Caco-2 (cell line): Measurements from ENCODE around the gene LTB4R2. TPM values are rescaled to one million over a fixed set of nuclear protein-coding genes. Genes with fewer than 3 reads are reported as not detected.

Experiments
- BruUV-seq: library from RNA; stranded (reverse); fragments of 400-500 nt; replicated peaks from 2 replicates; lab custom pipeline; 2021; lab: Mats Ljungman, UMichigan
- CTCF ChIA-PET: fragments of 300-600 bp; sonication (Branson Sonifier 250); formaldehyde crosslinking; loops from one replicate; lab custom pipeline; 2022; ENCODE audit warnings: antibody characterized with exemption; lab: Charles Lee
- POLR2A ChIA-PET: fragments of 300-600 bp; sonication (Branson Sonifier 250); formaldehyde crosslinking; loops from one replicate; lab custom pipeline; 2022; ENCODE audit warnings: antibody characterized with exemption; lab: Charles Lee
- DNase-seq, 2 experiments: peaks; one replicate each; pipeline versions ENCODE4 v3.0.0 to v3.0.0-alpha.2; 2020 to 2022
- H3K27me3 ChIP-seq: replicated peaks from 2 replicates; pipeline ENCODE4 v1.6.0; 2011; ENCODE audit warnings: low read length; ENCODE audit not compliant: control insufficient read depth, insufficient read depth
- H3K36me3 ChIP-seq: 2 replicates; pipeline ENCODE4 v1.5.1; 2011; ENCODE audit warnings: low read length; ENCODE audit not compliant: control insufficient read depth, insufficient read depth
- H3K4me1 ChIP-seq: fragments of 250-450 bp; sonication (Bioruptor Pico); 2 replicates; pipeline ENCODE4 v1.5.1; 2020; ENCODE audit warnings: mild to moderate bottlenecking
- H3K4me3 ChIP-seq: 2 replicates; pipeline ENCODE4 v1.5.1; 2011; ENCODE audit warnings: low read depth, mild to moderate bottlenecking, control low read depth, low read length
- H3K9me3 ChIP-seq: fragments of 250-450 bp; sonication (Bioruptor Pico); 2 replicates; pipeline ENCODE4 v1.5.1; 2020; ENCODE audit warnings: mild to moderate bottlenecking, moderate library complexity
- H3K27ac Mint-ChIP-seq: one replicate; pipeline ENCODE4 v1.8.0; 2022; ENCODE audit warnings: mixed read lengths; ENCODE audit not compliant: unreplicated experiment
- H3K27me3 Mint-ChIP-seq: one replicate; pipeline ENCODE4 v1.8.0; 2022; ENCODE audit warnings: mixed read lengths; ENCODE audit not compliant: insufficient read depth, unreplicated experiment
- H3K36me3 Mint-ChIP-seq: one replicate; pipeline ENCODE4 v1.8.0; 2022; ENCODE audit warnings: mild to moderate bottlenecking, mixed read lengths; ENCODE audit not compliant: insufficient read depth, unreplicated experiment
- H3K4me1 Mint-ChIP-seq: one replicate; pipeline ENCODE4 v1.8.0; 2022; ENCODE audit warnings: low read depth, mixed read lengths; ENCODE audit not compliant: unreplicated experiment
- H3K4me3 Mint-ChIP-seq: one replicate; pipeline ENCODE4 v1.8.0; 2022; ENCODE audit warnings: mild to moderate bottlenecking, moderate library complexity, mixed read lengths; ENCODE audit not compliant: unreplicated experiment
- H3K9me3 Mint-ChIP-seq: one replicate; pipeline ENCODE4 v1.8.0; 2022; ENCODE audit warnings: mixed read lengths; ENCODE audit not compliant: unreplicated experiment
- intact Hi-C: fragments of 100-400 bp; cut with micrococcal nuclease; formaldehyde crosslinking; loops from one replicate; pipeline ENCODE4 v1.10.0; 2022; ENCODE audit not compliant: unreplicated experiment
- total RNA-seq: library from RNA; stranded (reverse); gene quantifications from 2 replicates; pipeline ENCODE4 v1.2.3, GENCODE V29; 2022
- TF ChIP-seq, protein P1 (sequence below), 2 experiments: fragments of 200-600 bp in 1 of 2; IDR thresholded peaks; 1 replicate in 1 of 2; 2 replicates in 1 of 2; pipeline versions ENCODE4 v1.5.1 to v1.8.0; 2011 to 2022; ENCODE audit warnings: antibody characterized with exemption in 1 of 2, control low read depth in 1 of 2, inconsistent platforms in 1 of 2, low read depth in 1 of 2, low read length in 1 of 2, mild to moderate bottlenecking in 1 of 2, moderate library complexity in 1 of 2; ENCODE audit not compliant: insufficient read depth in 1 of 2, severe bottlenecking in 1 of 2, unreplicated experiment in 1 of 2

The LTB4R2 gene
- total RNA-seq, 1 experiment from 2014 or later, result 10.3 TPM

- ChIA-PET CTCF (no interaction called here), POLR2A (no interaction called here)
- no peaks in the 10 kb centered on the region for H3K27me3 ChIP-seq
- H3K36me3 ChIP-seq, result no peaks in the 10 kb centered on the region
- peaks cover 2% of the 10 kb centered on the region for H3K4me1 ChIP-seq
- no peak overlapping the region for H3K27ac Mint-ChIP-seq
- no peaks in the 10 kb centered on the region for H3K9me3 ChIP-seq
- TF ChIP-seq, protein P1, sequence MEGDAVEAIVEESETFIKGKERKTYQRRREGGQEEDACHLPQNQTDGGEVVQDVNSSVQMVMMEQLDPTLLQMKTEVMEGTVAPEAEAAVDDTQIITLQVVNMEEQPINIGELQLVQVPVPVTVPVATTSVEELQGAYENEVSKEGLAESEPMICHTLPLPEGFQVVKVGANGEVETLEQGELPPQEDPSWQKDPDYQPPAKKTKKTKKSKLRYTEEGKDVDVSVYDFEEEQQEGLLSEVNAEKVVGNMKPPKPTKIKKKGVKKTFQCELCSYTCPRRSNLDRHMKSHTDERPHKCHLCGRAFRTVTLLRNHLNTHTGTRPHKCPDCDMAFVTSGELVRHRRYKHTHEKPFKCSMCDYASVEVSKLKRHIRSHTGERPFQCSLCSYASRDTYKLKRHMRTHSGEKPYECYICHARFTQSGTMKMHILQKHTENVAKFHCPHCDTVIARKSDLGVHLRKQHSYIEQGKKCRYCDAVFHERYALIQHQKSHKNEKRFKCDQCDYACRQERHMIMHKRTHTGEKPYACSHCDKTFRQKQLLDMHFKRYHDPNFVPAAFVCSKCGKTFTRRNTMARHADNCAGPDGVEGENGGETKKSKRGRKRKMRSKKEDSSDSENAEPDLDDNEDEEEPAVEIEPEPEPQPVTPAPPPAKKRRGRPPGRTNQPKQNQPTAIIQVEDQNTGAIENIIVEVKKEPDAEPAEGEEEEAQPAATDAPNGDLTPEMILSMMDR (IDR thresholded peaks at IDR 0.05; ENCODE audit: insufficient read depth in 1 of 2, low read depth in 1 of 2, low read length in 1 of 2, severe bottlenecking in 1 of 2, unreplicated experiment in 1 of 2), result no peak
- no TSS peak for BruUV-seq
- no peak overlapping the region for H3K4me3 ChIP-seq
- H3K36me3 Mint-ChIP-seq, result no peaks in the 10 kb centered on the region
- no peaks in the 10 kb centered on the region for H3K27me3 Mint-ChIP-seq
- H3K4me3 Mint-ChIP-seq, result no peak overlapping the region
- peaks cover 6% of the 10 kb centered on the region for H3K4me1 Mint-ChIP-seq
- intact Hi-C loops, result no loop called here
- no peak for DNase-seq
- H3K9me3 Mint-ChIP-seq, result no peaks in the 10 kb centered on the region
These were observed 32.9 kb upstream of the LTB4R2 start for GRCh38 chr14:24277071-24277470.

DNA sequence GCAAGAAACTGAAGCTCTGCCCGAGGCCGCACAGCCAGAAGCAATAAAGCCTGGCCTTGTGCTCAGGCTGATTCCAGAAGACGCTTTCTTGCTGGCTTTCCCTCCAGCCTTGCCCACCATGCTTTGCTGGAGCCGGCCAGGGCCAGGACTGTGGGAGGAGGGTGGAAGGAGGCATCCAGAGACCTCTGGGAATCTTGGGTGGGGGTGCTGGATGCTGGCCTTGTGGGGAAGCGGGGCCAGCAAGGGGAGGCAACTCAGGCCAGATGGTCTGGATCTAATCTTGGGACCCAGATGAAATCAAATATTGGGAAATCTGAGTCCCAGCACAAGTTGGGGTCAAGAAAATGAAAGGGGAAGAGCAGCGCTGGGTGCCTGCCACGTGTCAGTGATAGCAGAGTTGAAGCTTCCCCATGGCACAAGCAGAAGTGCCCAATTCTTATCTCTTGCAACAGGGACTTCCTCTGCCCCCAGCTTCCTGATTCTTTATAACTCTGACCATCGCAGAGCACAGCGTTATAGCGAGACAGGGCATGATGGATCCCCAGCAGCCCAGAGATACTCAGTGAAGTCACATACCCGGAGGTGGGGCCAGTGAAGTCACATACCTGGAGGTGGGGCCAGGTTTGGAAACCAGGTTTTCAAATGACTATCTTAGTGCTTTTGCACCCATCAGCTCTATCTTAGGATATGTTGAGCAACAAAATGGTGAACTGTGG lies 32.2 kb upstream of the LTB4R2 start:
- POLR2A ChIA-PET, result no interaction called here
- H3K27ac Mint-ChIP-seq, result no peak overlapping the region

GRCh38 chr14:24278424-24278823 lies 31.5 kb upstream of the LTB4R2 start:
- Histone ChIP-seq H3K27me3 (no peaks in the 10 kb centered on the region), H3K4me1 (no peaks in the 10 kb centered on the region; the same call in 1 of the 2 replicates), H3K4me3 (no peak overlapping the region), H3K36me3 (no peaks in the 10 kb centered on the region), H3K9me3 (no peaks in the 10 kb centered on the region)
- CTCF ChIA-PET, result no interaction called here
- DNase-seq, result no peak
- Mint-ChIP-seq H3K4me3 (no peak overlapping the region), H3K4me1 (no peaks in the 10 kb centered on the region), H3K9me3 (no peaks in the 10 kb centered on the region), H3K36me3 (no peaks in the 10 kb centered on the region), H3K27me3 (no peaks in the 10 kb centered on the region), H3K27ac (no peak overlapping the region)
- POLR2A ChIA-PET, result no interaction called here
- intact Hi-C loops, result no loop called here
- TF ChIP-seq, protein P1 (IDR thresholded peaks at IDR 0.05; ENCODE audit: insufficient read depth in 1 of 2, low read depth in 1 of 2, low read length in 1 of 2, severe bottlenecking in 1 of 2, unreplicated experiment in 1 of 2), result no peak
- no TSS peak for BruUV-seq

More for the DNA sequence above, 32.2 kb upstream of the LTB4R2 start:
- no peak overlapping the region for H3K4me3 ChIP-seq
- Mint-ChIP-seq H3K9me3 (no peaks in the 10 kb centered on the region), H3K4me1 (no peaks in the 10 kb centered on the region), H3K4me3 (no peak overlapping the region), H3K36me3 (no peaks in the 10 kb centered on the region), H3K27me3 (no peaks in the 10 kb centered on the region)
- no peaks in the 10 kb centered on the region for H3K27me3 ChIP-seq
- no peaks in the 10 kb centered on the region for H3K9me3 ChIP-seq
- TF ChIP-seq, protein P1 (IDR thresholded peaks at IDR 0.05; ENCODE audit: insufficient read depth in 1 of 2, low read depth in 1 of 2, low read length in 1 of 2, severe bottlenecking in 1 of 2, unreplicated experiment in 1 of 2), result no peak
- no peak for DNase-seq
- H3K36me3 ChIP-seq, result no peaks in the 10 kb centered on the region
- intact Hi-C loops, result no loop called here
- BruUV-seq, result no TSS peak
- H3K4me1 ChIP-seq, result no peaks in the 10 kb centered on the region; the same call in 1 of the 2 replicates
- CTCF ChIA-PET, result no interaction called here
